Stomach (tissue), 9 donors: ENCODE results near the gene GPR4. TPM values are rescaled to one million over a fixed set of nuclear protein-coding genes. Genes with fewer than 3 reads are reported as not detected.

ENCODE experiments used
- DNase-seq, 2 donors: peaks; one replicate each; pipeline versions ENCODE4 v3.0.0 to v3.0.0-alpha.2; 2013 to 2019
- H3K27ac ChIP-seq, 5 donors: fragments of 200-600 bp in 4 of 5; sonication (generic) in 4 of 5; one replicate each; pipeline ENCODE4 v1.5.1; 2013 to 2019; ENCODE audit warnings: mild to moderate bottlenecking in 1 of 5, moderate library complexity in 1 of 5
- H3K27me3 ChIP-seq, 3 donors: fragments of 200-600 bp; sonication (generic); one replicate each; pipeline ENCODE4 v1.5.1; 2017 to 2019; ENCODE audit warnings: mixed run types in 1 of 3
- H3K36me3 ChIP-seq, 4 donors: fragments of 200-600 bp; sonication (generic); 1 replicate in 3 of 4; 2 replicates in 1 of 4; pipeline ENCODE4 v1.5.1; 2016 to 2019
- H3K4me1 ChIP-seq, 4 donors: fragments of 200-600 bp; sonication (generic); one replicate each; pipeline ENCODE4 v1.5.1; 2016 to 2019
- H3K4me3 ChIP-seq, 4 donors: fragments of 200-600 bp; sonication (generic) in 3 of 4; one replicate each; pipeline ENCODE4 v1.5.1; 2016 to 2019; ENCODE audit warnings: mild to moderate bottlenecking in 1 of 4
- H3K9me3 ChIP-seq, 4 donors: fragments of 200-600 bp; sonication (generic); one replicate each; pipeline ENCODE4 v1.5.1; 2016 to 2019
- EP300 ChIP-seq: sonication (generic); formaldehyde crosslinking; IDR thresholded peaks from one replicate; pipeline ENCODE4 v1.6.1; 2017; ENCODE audit warnings: antibody characterized with exemption
- POLR2A ChIP-seq, 4 donors: fragments of 450-650 bp; IDR thresholded peaks; one replicate each; pipeline ENCODE4 v1.6.1; 2016; ENCODE audit warnings: antibody characterized with exemption in 4 of 4, control low read depth in 2 of 4, mild to moderate bottlenecking in 1 of 4, moderate library complexity in 1 of 4
- POLR2AphosphoS5 ChIP-seq, 3 donors: sonication (generic); formaldehyde crosslinking; IDR thresholded peaks; one replicate each; pipeline ENCODE4 v1.6.1; 2016; ENCODE audit warnings: antibody characterized with exemption in 3 of 3
- WGBS, 5 donors: extraction: QIAGEN DNeasy Blood & Tissue Kit in 3 of 5; methylation state at CpG; one replicate each; pipeline versions ENCODE4 v1.1.5 to v1.1.7; 2013 to 2018; 5-methylcytosine and 5-hydroxymethylcytosine counted together
- intact Hi-C: fragments of 100-400 bp; cut with DNase I; formaldehyde crosslinking; loops from one replicate; pipeline ENCODE4 v1.15.1; 2023; ENCODE audit warnings: low total_unique reads
- polyA plus RNA-seq, 3 donors: library from polyadenylated mRNA; stranded (reverse); fragments of 200-250 nt; gene quantifications; one replicate each; pipeline ENCODE4 v1.2.3, GENCODE V29; 2013
- total RNA-seq, 5 donors: library from RNA; depleted of rRNA; stranded (reverse); fragments of >200 nt; gene quantifications; one replicate each; pipeline versions ENCODE4 v1.1.0 to v1.2.3, GENCODE V29; 2014 to 2016
- TF ChIP-seq, protein P1 (sequence below), 7 experiments: fragments of 450-650 bp in 4 of 7; fragments of 200-600 bp in 3 of 7; sonication (generic) in 3 of 7; IDR thresholded peaks; one replicate each; pipeline ENCODE4 v1.5.1; 2016 to 2019; ENCODE audit warnings: antibody characterized with exemption in 7 of 7, control low read depth in 2 of 7, mild to moderate bottlenecking in 1 of 7
- donor health status: healthy with polysubstance abuse.
- donor health status: Bipolar disorder and iron deficiency.
- donor health status: healthy.

GPR4 gene
- total and polyA plus RNA-seq, 8 donors, result 0.60 to 5.8 (median 2.3) TPM

DNA sequence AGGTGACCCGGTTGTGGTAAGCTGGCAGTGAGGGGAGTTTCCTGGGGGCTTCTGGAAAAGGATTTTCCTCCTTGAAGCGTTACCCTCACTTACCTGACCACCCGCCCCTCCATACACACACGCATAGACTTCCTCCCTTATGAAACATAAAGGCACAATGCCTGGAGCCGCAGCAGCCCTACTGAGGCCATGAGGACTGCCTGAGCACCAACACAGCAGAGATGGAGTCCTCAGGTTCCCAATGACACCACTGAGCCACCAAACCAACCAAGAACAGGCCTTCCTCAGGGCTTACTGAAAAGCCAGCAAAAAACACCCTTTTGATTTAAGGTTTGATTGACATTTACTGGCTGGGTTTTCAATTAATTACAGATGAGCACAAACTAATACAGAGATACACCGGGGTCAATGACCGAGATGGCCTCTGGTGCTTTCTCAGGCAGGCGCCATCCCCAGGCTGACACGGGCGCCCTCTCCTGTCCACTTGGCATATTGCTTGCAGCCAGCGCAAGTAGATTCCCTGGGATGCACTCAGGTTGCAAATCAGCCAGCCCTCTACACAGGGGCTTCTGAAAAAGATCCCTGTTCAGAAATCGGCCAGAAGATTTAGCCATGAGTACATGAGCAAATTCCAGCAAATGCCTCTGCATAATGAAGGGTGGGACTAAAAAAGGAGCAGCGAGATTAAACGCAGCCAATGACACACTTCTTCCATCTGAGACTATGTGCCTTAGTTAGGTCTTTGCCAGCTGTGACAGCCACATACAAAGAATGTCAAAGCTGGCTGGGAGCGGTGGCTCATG is 32.2 kb downstream of the GPR4 start:
- peak; percentile 72 to 76 for DNase-seq
- Histone ChIP-seq H3K27ac (peak overlapping the region in 3 of 5 donors; percentile 47 to 73 (median 69)), H3K36me3 (no peaks in the 10 kb centered on the region), H3K4me3 (no peak overlapping the region), H3K4me1 (peaks cover 10 to 30% (median 19%) of the 10 kb centered on the region in 4 donors), H3K9me3 (no peaks in the 10 kb centered on the region), H3K27me3 (no peaks in the 10 kb centered on the region)
- intact Hi-C loops, result no loop called here
- no peak for TF ChIP-seq POLR2A (IDR thresholded peaks at IDR 0.05)
- TF ChIP-seq, protein P1, sequence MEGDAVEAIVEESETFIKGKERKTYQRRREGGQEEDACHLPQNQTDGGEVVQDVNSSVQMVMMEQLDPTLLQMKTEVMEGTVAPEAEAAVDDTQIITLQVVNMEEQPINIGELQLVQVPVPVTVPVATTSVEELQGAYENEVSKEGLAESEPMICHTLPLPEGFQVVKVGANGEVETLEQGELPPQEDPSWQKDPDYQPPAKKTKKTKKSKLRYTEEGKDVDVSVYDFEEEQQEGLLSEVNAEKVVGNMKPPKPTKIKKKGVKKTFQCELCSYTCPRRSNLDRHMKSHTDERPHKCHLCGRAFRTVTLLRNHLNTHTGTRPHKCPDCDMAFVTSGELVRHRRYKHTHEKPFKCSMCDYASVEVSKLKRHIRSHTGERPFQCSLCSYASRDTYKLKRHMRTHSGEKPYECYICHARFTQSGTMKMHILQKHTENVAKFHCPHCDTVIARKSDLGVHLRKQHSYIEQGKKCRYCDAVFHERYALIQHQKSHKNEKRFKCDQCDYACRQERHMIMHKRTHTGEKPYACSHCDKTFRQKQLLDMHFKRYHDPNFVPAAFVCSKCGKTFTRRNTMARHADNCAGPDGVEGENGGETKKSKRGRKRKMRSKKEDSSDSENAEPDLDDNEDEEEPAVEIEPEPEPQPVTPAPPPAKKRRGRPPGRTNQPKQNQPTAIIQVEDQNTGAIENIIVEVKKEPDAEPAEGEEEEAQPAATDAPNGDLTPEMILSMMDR (IDR thresholded peaks at IDR 0.05), result peak in 5 of 7 experiments; percentile 42 to 79 (median 56)
- WGBS, 5 donors, result 50 to 69% (median 63%) methylated on average over 14 to 15 of the region's 15 CpGs

DNA sequence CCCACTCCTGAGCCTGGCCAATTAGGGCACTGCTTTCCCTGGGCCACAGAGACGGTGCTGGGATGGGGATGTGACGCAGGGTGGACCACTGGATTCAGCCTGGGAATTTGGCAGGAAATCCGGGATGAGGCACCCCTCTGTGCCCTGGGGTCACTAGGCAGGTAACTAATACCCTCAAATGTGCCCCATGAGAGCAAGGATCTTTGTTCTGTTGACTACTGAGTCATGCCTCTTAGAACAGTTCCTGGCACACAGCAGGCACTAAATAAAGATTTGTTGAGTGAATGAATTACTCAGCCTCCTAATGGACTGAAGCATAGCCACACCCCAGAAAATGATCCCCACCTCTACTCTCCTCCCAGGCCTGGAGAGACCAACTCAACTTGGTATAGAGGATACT is 33.3 kb downstream of the GPR4 start:
- peaks cover 4 to 24% (median 17%) of the 10 kb centered on the region in 4 donors for H3K4me1 ChIP-seq
- no peaks in the 10 kb centered on the region for H3K36me3 ChIP-seq
- 62 to 82% (median 81%) methylated on average over 3 of the region's 3 CpGs for WGBS, 5 donors
- no peaks in the 10 kb centered on the region for H3K9me3 ChIP-seq
- no peak overlapping the region for H3K4me3 ChIP-seq
- intact Hi-C loops, result no loop called here
- peak in 1 of 2 donors; percentile 38 for DNase-seq
- TF ChIP-seq, protein P1 (IDR thresholded peaks at IDR 0.05), result no peak
- TF ChIP-seq POLR2AphosphoS5 (IDR thresholded peaks at IDR 0.05) (peak in 1 of 3 donors; percentile 53), POLR2A (IDR thresholded peaks at IDR 0.05) (no peak), EP300 (no peak)
- H3K27me3 ChIP-seq, result no peaks in the 10 kb centered on the region
- peak overlapping the region; percentile 24 to 73 (median 67) for H3K27ac ChIP-seq

DNA sequence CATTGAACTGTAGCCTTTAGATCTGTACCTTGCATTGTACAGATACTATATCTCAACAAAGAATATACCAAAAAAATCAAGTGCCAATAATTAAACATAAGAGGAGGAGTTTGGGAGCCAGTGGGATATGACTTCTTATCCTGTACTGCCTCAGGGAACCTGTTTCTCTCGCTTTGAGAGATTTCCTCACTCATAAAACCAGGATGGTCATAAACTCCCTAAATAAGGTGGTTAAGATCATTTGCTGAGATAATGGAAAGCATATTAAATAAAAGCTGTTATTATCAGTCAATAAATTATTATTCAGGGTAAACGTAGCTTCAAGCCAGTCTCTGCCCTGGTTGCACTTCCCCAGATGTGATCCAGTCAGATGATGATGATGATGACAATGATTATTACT is 34.4 kb downstream of the GPR4 start:
- WGBS, 5 donors, result 62 to 93% (median 75%) methylated on average over 2 of the region's 2 CpGs
- peaks cover 9 to 34% (median 20%) of the 10 kb centered on the region in 4 donors for H3K4me1 ChIP-seq
- DNase-seq, result no peak
- H3K27ac ChIP-seq, result peak overlapping the region in 1 of 5 donors; percentile 69
- TF ChIP-seq POLR2AphosphoS5 (IDR thresholded peaks at IDR 0.05), result no peak
- no peak for TF ChIP-seq EP300
- no peak for TF ChIP-seq POLR2A (IDR thresholded peaks at IDR 0.05)
- TF ChIP-seq, protein P1 (IDR thresholded peaks at IDR 0.05), result no peak
- no peaks in the 10 kb centered on the region for H3K9me3 ChIP-seq
- no peak overlapping the region for H3K4me3 ChIP-seq
- no peaks in the 10 kb centered on the region for H3K27me3 ChIP-seq
- intact Hi-C loops, result no loop called here
- H3K36me3 ChIP-seq, result no peaks in the 10 kb centered on the region

DNA sequence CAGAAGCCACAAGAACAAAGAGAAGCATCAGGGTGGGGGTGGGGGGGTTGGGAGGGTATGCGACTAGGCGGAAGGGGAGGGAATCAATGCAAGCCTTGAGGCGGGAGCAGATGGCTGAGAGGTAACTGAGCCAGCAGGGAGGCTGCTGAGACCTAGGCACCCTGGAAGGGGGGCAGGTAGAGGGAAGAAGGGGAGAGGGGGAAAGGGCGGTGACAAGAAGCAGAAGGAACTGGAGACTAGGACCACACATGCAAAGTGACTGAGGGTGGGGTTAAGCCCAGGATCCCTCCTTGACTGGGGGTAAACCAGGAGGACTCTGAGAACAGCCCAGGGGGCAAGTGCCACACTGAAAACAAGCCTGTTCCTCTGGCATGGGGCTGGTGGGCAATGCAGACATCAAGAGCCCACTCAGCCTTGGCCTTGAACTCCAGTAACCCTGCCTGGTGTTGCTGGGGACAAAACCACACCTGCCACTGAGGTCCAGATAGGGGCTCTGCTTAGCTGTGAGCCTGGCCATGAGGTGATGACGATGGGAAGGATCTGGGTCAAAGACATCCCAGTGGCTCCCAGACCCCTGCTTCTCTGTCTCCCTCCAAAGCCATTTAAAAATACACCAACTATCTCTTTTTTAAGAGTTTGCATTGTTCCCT is 37.8 kb downstream of the GPR4 start:
- no peak for DNase-seq
- no peaks in the 10 kb centered on the region for H3K36me3 ChIP-seq
- WGBS, 5 donors, result 78 to 87% (median 80%) methylated on average over 5 of the region's 5 CpGs
- intact Hi-C loops, result no loop called here
- no peaks in the 10 kb centered on the region for H3K9me3 ChIP-seq
- TF ChIP-seq EP300 (no peak), POLR2AphosphoS5 (IDR thresholded peaks at IDR 0.05) (no peak), POLR2A (IDR thresholded peaks at IDR 0.05) (no peak)
- TF ChIP-seq, protein P1 (IDR thresholded peaks at IDR 0.05), result no peak
- H3K27ac ChIP-seq, result no peak overlapping the region
- peaks cover 4 to 31% (median 22%) of the 10 kb centered on the region in 4 donors for H3K4me1 ChIP-seq
- no peak overlapping the region for H3K4me3 ChIP-seq
- H3K27me3 ChIP-seq, result no peaks in the 10 kb centered on the region
